DMS114 treated with DMSO at 0.1 percent for 48 hours (cell line): Measurements from ENCODE around the gene MXD1.
"Not testable (repeated sequence)": the region's sequence is repeated elsewhere in the genome, so short reads cannot be mapped to it uniquely, and the experiment has no call there.

Source experiments
- DNase-seq: peaks from one replicate; lab custom pipeline; 2025; ENCODE audit not compliant: unreplicated experiment; lab: John Stamatoyannopoulos, UW

The MXD1 gene, protein sequence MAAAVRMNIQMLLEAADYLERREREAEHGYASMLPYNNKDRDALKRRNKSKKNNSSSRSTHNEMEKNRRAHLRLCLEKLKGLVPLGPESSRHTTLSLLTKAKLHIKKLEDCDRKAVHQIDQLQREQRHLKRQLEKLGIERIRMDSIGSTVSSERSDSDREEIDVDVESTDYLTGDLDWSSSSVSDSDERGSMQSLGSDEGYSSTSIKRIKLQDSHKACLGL

DNA sequence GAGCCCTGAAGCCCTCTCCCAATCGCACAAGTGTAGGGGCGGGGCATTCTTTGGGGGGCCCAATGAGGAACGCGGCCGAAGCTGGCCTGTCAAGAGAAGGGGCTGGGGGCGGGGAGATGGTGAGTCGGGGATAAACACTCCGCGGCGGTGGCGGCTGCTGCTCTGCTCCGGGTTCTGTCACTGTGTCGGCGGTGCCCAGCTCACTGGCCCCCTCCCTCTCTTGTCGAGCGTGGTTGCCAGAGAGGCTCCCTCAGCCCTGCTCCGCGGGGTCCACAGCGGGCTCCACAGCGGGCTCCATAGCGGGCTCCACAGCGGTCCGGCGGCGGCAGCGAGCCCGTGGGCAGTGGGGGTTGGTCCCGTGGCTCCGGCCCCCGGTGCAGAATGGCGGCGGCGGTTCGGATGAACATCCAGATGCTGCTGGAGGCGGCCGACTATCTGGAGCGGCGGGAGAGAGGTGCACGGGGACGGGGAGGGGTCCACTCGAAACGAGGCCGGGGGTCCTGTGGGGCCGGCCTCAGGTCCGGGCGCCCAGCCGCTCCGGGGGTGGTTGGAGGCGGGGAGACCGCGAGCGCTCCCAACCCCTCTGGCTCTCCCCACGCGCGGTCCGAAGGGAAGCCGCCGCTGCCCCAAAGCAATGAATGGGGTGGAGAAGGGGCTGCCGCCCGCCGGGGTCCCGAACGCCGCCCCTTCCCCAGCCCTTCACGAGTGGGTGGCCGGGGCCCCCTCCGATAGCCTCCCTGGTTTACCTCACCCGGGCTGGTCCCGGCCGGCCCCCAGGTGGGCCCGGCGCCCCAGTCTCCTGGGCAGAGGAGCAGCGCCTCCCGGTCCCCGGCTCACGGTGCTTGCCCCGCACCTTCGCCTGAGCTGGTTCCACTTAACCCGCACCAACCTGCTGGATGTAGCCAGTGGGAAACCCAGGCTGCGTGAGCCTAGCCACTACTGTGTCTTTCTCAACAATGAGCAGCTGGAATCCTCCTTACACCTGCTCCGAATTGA is at the start of gene MXD1:
Gene MXD1 (plus strand): TSS at position 160 of the 996 bp plus-strand sequence. CDS start 222 bp downstream, at position 382.
- DNase-seq: no peak

DNA sequence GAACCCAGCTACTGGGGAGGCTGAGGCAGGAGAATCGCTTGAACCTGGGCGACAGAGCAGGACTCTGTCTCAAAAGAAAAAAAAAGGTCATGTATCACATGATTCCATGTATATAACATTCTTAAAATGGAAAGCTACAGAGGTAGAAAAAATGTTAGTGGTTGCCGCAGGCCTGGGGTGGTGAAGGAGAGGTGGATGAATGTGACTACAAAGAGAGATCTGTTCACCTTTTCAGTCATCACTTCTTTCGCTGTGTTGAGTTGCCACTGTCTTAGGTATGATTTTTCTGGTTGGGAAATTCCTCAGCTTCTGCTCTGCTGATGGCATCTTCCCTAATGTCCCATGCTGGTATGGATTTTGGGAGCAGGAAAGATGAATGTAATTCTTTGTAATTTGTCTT is 26.5 kb upstream of the MXD1 start:
- no peak for DNase-seq

DNA sequence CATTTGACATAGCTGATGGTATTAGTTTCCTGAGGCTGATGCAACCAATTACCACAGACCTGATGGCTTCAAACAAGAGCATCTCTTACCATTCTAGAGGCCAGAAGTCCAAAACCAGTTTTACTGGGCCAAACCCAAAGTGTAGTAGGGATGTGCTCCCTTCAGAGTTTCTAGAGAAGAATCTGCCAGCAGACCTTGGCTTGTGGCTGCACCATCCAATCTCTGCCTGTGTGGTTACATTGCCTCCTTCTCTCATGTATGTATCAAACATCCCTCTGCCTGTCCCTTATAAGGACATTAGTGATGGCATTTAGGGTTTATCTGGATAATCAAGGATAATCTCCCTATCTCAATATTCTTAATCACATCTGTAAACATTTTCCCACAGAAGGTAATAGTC is 25.6 kb upstream of the MXD1 start:
- DNase-seq: no peak

DNA sequence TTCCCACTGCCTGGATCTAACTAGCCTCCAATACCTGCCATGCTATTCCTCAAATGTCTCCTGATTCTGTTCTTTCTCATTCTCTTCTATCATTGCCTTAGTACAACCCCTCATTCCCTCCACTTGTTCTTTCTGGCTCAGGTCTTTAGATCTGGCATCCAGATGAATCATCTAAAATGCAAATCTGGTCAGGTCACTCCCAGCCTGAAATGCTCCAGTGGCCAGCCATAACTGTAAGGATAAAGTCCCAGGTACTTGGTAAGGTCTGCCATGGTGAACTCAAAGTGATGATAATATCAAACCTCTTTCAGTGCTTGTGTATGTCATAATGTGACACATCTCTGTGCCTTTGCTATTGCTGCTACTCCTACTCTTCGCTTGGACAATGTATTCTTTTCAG is 24.0 kb upstream of the MXD1 start:
- no peak for DNase-seq

DNA sequence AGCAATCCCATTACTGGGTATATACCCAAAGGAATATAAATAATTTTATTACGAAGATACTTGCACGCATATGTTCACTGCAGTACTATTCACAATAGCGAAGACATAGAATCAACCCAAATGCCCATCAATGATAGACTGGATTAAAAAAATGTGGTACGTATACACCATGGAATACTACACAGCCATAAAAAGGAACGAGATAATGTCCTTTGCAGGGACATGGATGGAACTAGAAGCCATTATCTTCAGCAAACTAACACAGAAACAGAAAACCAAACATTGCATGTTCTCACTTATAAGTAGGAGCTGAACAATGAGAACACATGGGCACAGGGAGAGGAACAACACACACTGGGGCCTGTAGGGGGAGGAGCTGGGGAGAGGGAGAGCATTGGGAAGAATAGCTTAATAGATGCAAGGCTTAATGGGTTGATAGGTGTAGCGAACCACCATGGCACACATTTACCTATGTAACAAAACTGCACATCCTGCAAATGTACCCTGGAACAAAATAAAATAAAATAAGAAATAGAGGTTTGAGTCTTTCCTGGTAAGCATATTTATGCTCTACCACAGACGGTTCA is 22.0 kb upstream of the MXD1 start:
- not testable (repeated sequence) for DNase-seq

DNA sequence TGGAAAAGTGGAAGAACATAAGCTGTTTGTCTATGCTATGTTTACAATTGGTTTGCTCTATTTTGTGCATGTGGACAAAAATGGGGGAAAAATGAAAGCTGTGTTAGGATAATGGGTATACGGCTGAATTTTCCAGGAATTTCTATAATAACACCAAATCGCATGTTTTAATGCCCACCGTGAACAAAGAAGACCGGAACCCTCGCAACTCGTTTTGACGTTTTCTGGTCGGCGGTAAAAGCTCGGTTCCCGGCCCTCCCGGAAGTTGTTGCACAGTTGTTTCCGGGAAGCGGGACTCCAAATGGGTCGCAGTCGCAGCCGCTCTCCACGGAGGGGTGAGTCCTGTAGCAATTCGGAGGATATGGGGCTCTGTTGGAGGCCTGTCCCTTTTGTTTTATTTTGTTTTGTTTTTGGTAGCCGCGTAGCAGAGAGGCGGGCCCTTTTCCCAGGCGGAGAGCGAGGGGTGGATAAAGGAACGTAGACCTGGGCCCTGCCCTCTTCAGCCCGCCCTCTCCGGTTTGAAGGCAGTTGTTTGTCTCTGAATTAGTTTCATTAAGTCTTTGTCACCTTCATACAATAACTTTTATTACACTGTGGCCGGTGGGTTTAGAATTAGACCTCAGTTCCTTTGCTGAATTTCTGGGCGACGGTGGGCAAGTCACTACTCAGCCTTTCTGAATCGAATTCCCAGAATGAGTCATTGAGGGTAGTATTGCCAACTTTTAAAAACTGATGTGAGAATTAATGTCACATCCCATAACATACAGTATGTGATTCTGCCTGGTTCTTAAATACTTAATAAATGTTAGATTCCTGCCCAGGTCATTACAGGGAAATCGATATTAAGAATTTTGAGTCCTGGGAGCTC is 21.0 kb upstream of the MXD1 start, which contains the start of gene SNRNP27:
Gene SNRNP27 (plus strand): TSS at position 273 of the 868 bp plus-strand sequence. CDS start 29 bp downstream, at position 302.
- peak; percentile 88 for DNase-seq

DNA sequence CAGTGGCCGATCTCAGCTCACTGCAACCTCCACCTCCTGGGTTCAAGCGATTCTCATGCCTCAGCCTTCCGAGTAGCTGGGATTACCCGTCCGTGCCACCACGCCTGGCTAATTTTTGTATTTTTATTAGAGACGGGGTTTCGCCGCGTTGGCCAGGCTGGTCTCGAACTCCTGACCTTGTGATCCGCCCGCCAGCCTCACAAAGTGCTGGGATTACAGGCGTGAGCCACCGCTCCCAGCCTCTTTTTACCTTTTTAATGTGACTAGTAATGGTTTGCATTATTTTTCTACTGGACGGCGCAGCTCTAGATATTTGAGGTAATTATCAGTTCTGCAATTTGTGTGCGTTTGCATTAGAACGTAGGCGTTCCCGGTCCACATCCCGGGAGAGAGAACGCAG is 20.2 kb upstream of the MXD1 start:
- not testable (repeated sequence) for DNase-seq

DNA sequence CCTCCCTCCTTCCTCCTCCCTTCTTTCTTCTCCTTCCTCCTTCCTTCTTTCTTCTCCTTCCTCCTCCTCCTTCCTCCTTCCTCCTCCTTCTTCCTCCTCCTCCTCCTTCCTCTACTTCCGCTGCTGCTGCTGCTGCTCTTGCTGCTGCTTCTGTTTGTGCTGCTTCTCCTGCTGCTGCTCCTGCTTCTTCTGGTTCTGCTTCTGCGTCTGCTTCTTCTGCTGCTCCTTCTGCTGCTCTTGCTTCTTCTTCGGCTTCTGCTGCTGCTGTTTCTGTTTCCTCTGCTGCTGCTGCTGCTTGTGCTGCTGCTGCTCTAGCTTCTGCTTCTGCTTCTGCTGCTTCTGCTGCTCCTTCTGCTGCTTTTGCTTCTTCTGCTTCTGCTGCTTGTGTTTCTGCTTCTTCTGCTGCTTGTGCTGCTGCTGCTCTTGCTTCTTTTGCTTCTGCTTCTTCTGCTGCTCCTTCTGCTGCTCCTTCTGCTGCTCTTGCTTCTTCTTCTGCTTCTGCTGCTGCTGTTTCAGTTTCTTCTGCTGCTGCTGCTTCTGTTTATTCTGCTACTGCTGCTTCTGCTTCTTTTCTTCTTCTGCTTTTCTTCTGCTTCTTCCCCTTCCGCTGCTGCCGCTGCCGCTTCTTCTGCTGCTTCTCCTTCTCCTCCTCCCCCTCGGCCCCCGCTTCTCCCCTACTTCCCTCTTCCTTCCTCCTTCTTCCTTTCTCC is 12.5 kb upstream of the MXD1 start:
- peak; percentile 40 for DNase-seq

DNA sequence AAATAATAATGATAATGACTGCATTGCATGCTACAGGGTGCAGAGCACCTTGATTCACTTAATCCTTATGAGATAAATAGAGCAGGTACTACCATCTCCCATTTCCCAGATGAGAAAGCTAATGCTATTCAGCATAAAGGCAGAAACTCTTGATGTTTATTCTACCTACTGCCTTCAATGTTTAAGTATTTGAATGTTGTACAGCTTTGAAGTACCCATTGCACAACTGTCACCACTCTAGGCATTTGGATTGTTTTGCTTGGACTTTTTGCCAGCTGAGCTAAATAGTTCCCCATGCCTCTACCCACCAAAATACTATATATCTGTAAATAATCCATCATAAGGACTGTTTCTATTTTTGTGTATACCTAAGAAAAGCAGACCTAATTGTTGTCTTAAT is 7.7 kb upstream of the MXD1 start:
- no peak for DNase-seq

DNA sequence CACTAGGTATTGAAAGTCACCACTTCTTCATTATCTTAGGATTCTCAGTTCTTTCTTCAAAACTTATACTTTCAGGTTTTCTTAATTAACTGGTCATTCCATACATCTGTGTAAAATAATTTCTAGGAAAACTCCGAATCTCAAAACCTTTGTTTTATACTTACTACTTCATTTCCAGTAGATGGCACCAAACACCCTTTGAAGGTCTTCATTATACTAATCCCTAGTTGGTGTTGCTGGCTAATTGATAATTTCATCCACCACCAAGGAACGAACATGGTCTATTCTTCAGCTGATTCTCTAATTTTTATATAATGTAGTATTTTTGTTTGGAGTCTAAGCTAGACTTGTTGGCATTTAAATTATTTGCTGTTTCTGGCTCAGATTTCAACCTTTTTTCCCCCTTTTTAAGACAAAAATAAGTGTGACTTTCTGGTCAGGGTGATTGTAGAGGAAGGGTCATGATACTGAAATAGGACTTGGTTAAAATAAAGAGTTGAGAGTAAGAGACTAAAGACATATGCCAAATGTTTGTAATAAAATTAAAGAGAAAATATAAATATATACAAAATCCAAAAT is 2.8 kb upstream of the MXD1 start:
- DNase-seq: peak; percentile 78

DNA sequence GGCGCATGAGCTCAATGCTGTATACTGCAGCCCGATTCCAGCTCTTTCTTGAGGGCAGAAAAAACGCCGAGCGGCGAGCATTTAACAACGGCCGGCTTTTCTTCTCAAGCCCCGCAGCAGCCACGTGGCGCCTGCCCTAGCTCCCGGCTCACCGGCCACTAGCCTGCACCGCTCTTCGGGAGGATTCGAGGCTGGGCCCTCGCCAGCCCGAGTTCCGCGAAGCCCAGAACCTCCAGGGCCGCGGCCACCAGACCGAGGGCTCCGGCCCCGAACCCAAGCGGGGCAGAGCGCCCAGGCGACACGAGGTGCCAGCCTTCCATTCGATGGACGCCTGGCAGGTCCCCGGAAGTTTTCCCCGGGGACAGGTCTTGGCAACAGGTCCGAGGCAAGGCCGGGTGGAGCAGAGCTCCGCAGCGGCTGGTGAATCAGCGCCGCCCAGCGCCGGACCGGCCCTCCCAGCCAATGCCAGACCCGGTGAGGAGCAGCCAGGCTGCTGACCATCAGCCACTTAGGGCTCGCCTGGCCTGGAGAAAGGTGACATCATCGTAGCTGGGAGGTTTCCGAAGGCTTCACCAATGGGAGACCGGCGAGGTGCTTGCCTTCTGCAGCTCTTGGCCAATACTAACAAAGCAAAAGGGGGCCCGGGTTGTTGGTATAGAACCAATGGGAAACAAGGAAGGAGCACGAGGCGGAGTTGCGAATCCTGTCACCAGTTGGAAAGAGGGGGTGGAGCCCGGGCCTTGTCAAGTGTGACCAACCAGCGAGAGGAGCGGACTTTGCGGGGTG is 552 bp upstream of the MXD1 start:
- DNase-seq: peak; percentile 100

DNA sequence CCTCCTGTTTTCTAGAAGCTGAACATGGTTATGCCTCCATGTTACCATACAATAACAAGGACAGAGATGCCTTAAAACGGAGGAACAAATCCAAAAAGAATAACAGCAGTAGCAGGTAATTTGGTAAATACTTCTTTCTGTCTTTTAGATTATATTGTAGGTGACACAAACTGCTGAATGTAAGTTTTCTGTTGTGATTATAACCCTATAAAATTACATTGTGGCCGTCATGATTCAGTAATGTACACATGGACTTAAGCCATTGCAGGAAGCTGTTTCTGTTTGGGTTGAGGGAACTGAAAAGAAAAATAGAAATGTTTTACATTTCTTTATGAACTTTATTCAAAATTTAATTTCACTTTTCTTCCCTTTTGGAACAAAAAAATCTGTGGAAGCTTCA is 1.2 kb downstream of the MXD1 start:
- no peak for DNase-seq

DNA sequence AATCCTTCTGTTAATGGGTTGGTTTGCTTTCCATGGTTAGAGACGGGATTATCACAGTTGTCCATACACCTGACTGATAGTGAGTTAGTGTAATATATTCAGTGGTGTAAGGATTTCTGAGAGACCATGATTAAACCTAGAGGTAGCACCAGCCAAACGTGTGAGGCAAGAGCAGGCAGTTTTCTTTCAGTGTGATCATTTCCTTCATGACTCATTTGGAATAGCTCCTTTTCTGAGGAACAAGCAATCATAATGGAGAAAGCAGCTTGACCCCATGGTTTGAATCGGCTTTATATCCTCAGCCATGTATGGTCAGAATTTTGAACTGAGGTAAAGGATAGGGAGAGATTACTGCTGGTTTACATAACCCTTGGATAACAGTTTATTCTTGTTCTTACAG is 2.9 kb downstream of the MXD1 start:
- no peak for DNase-seq

DNA sequence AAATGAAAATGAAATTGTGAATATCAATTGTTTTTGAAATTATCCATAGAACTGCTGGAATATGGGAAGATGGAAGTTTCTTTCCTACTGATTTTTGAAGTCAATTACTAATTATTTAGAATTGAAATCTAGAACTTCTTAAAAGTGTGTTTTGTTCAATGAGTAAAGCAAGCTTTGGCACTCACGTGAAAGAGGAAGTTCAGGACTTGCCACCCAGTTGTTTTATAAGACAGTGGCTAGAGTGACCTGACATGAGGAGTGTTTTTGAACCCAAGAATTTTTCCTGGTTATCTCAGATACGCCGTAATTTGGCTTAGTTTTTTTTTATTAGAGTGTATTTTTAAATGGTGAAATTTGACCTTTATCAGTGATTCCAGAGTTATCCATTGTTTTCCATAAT is 3.5 kb downstream of the MXD1 start:
- no peak for DNase-seq

DNA sequence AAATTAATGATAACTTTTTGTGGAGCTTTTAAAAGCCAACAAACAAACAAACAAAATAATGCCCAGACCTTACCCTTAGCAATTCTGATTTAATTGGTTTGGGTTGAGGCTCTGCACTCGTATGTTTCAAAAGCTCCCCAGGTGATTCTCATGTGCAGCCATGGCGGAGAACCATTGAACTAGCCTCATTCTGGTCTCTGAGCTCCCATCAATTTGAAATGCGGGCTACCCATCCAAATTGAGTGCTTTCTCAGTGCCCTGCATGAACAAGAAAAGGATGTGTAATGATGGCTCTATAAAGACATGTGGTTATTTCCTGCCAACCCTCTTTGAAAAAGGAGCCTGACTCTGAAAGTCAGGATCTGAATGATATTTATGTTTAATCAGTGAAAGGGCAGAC is 8.2 kb downstream of the MXD1 start:
- no peak for DNase-seq

DNA sequence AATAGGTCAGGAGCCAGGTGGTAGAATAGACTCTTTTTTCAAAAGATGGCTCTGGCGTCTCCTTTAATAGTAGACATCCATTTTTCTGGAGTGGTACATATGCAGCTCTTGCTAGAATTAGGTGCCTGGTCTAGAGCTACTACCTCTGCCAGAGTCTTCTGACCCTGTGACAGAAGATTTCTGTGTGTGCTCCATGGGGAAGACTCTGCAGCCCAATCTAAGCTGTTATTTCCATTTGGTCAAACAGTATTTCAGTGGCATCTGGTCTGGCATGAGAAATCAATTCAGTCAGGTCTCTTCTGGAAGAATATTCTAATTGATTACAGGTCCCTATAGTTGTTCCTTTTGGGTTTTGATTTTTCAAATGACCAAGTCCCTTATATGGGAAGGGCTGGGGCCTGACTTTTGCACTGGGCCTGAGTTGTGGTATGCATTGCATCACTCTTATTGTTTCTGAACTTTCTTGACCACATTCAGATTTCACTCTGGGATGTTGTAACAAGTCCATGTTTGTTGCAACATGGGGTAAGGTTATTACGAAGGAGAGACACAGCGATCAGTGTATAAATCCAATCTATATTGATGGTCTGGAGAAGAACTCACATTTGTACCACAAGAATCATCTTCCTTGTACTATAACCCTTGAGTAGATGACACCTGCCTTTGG is 12.1 kb downstream of the MXD1 start:
- DNase-seq: no peak

DNA sequence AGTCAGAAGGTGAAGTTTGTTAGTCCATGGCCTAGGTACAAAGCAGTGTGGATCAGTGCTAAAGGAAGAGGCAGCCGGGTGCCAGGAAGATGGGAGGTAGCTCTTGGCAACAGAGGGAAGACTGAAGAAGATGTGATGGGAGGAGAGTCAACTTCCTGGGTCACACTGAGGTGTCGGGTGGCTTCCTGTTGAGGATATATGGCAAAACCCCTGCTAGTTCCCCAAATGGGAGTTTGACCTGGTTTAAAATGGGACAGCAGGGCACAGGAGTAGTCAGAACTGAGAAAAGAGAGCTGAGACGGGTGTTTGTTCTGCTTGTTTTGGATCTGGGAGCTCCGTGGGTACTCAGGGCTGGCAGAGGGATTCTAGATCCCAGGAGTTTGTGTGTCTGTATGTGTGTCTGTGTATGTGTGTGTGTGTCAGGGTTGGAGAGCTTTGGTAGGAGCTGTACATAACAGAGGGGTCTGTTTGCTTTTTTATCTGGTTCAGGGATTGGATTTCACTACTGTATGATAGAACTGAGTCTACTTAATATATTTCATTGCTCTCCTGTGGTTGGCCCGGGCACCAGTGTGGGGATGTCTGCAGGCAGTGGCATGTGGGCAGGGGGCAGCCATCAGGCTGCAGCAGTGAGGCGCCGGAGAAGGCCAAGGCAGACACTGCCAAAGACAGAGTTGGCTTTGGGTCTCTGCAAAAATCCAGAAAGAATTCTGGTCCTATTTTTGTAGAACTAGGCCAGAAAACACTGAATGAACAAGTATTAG is 17.1 kb downstream of the MXD1 start:
- DNase-seq: no peak

DNA sequence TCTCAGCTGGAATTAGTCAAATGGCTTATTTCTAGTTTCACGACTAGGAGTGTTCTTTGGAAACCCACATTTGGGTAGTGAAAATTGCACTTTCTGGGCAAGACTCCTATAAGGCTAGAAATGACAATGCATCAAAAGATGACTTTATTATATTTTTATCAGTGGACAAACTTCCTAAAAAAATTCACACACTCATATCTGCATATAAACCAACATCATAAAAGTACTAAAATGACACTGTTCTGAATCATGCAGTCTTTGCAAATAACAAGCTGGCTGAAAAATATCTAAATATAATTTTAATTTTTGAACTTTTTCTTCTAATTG is 17.6 kb downstream of the MXD1 start:
- DNase-seq: no peak
